ENCODE measurements around the gene AGFG2.

DNA sequence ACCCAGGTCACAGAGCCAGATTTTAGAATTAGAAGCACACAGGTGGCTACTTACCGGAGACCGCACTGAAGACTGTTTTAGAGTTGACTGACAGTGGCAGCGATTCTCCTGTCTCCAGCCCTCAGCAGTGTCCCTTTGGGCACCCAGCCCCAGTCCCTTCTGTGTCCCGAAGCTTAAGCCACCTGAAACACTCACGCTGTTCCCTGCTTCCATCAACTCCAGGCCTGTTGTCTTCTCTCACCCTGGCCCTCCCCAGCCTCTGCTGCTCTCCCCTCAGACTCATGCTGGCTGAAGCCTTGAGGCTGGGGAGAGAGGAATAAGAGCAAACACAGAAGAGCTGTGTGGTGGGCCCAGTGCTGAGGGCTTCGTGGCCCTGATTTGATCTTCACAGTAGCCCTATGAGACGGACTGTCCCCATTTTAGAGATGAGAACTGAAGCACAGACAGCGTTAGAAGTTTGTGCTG lies 24.1 kb downstream of the AGFG2 start:
- TF ChIP-seq, protein P1, sequence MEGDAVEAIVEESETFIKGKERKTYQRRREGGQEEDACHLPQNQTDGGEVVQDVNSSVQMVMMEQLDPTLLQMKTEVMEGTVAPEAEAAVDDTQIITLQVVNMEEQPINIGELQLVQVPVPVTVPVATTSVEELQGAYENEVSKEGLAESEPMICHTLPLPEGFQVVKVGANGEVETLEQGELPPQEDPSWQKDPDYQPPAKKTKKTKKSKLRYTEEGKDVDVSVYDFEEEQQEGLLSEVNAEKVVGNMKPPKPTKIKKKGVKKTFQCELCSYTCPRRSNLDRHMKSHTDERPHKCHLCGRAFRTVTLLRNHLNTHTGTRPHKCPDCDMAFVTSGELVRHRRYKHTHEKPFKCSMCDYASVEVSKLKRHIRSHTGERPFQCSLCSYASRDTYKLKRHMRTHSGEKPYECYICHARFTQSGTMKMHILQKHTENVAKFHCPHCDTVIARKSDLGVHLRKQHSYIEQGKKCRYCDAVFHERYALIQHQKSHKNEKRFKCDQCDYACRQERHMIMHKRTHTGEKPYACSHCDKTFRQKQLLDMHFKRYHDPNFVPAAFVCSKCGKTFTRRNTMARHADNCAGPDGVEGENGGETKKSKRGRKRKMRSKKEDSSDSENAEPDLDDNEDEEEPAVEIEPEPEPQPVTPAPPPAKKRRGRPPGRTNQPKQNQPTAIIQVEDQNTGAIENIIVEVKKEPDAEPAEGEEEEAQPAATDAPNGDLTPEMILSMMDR (IDR thresholded peaks at IDR 0.05), result no peak
- no peak for TF ChIP-seq POLR2A (IDR thresholded peaks at IDR 0.05)

Measured in lower leg skin (tissue), 3 donors.